ENCODE results near the gene CNTN4. TPM values are rescaled to one million over a fixed set of nuclear protein-coding genes. Genes with fewer than 3 reads are reported as not detected.
A peak's percentile ranks its signal among the peaks of the same experiment; 100 is the strongest.

The CNTN4 gene
- total RNA-seq, 4 donors from 2014 or later, result 33.6 to 112 (median 53.1) TPM

DNA sequence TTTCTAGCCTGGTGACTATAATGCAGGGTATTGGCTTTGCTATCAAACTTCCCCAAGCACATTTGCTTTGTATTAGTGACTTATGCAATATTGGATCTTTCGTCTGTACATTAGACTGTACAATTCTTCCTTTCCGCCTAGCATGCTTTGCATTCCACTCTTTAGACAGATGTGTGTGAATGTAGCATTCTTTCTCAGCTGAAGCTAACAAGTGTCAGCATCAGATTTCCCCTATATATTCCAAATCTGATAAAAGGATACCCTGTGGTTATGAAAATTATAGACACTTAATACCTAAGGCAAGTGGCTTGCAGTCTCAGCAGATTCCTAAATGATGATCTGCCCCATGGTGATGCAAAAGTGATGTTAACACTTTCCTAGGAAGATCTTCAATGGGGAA, 360.1 kb downstream of the CNTN4 start:
- Histone ChIP-seq H3K9me3 (no peaks in the 10 kb centered on the region), H3K36me3 (no peaks in the 10 kb centered on the region), H3K4me1 (no peaks in the 10 kb centered on the region), H3K4me3 (replicated peaks in 1 of 3) (no peak overlapping the region), H3K27me3 (no peaks in the 10 kb centered on the region), H3K27ac (no peak overlapping the region)
- whole genome bisulfite sequencing, 2 donors, result 90 to 96% methylated on average over 2 of the region's 2 CpGs
- TF ChIP-seq, protein P1, sequence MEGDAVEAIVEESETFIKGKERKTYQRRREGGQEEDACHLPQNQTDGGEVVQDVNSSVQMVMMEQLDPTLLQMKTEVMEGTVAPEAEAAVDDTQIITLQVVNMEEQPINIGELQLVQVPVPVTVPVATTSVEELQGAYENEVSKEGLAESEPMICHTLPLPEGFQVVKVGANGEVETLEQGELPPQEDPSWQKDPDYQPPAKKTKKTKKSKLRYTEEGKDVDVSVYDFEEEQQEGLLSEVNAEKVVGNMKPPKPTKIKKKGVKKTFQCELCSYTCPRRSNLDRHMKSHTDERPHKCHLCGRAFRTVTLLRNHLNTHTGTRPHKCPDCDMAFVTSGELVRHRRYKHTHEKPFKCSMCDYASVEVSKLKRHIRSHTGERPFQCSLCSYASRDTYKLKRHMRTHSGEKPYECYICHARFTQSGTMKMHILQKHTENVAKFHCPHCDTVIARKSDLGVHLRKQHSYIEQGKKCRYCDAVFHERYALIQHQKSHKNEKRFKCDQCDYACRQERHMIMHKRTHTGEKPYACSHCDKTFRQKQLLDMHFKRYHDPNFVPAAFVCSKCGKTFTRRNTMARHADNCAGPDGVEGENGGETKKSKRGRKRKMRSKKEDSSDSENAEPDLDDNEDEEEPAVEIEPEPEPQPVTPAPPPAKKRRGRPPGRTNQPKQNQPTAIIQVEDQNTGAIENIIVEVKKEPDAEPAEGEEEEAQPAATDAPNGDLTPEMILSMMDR (IDR thresholded peaks at IDR 0.05), result no peak
- no peak for TF ChIP-seq POLR2A (IDR thresholded peaks at IDR 0.05)
- no peak for DNase-seq
- intact Hi-C loops (cut with DNase I), result no loop called here

DNA sequence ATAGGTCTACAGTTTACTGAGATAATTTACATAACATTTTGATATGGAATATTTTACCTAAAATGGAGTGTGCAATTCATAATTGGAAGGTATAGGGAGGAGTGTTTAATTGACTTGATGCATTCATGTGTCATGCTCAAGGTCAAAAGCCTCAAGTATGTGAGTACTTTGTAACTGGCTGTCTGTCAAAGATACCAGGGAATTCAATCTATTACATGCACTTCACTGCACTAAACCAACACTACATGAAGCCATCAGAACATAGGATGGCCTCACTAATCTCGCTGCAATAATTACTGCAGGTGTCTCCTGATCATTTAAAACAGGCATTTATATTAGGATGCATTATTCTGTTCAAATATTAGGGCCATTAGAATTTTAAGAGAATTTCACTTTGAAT, 367.2 kb downstream of the CNTN4 start:
- no peaks in the 10 kb centered on the region for H3K36me3 ChIP-seq
- H3K4me3 ChIP-seq (replicated peaks in 1 of 3), result no peak overlapping the region
- TF ChIP-seq, protein P1 (IDR thresholded peaks at IDR 0.05), result no peak
- TF ChIP-seq POLR2A (IDR thresholded peaks at IDR 0.05), result no peak
- H3K4me1 ChIP-seq, result no peaks in the 10 kb centered on the region
- H3K27ac ChIP-seq, result no peak overlapping the region
- H3K27me3 ChIP-seq, result no peaks in the 10 kb centered on the region
- intact Hi-C loops (cut with DNase I), result no loop called here
- H3K9me3 ChIP-seq, result no peaks in the 10 kb centered on the region
- DNase-seq, result no peak
- 67 to 71% methylated on average over 1 of the region's 1 CpG for WGBS, 2 donors

DNA sequence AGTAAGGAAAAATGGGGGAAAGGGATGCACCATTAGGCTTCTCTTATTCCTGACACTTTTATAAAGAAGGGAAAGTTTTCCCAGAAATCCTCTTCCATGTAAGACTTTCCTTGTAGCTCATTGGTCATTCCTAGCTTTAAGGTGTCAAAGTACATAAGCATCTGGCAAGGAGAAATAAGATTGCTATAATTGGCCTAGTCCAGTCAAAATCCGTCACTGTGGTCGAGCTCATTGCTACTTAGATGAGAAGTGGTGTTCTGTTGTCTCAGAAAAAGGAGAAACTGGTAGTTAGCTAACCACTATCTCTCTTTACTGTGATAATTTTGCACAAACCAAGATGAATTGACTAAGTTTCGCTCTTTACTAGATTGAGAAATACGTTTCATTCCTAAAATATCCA, 370.1 kb downstream of the CNTN4 start:
- Histone ChIP-seq H3K36me3 (no peaks in the 10 kb centered on the region), H3K27me3 (no peaks in the 10 kb centered on the region), H3K9me3 (no peaks in the 10 kb centered on the region), H3K4me1 (peaks cover 0 to 5% of the 10 kb centered on the region in 2 donors), H3K27ac (no peak overlapping the region), H3K4me3 (replicated peaks in 1 of 3) (no peak overlapping the region)
- intact Hi-C loops (cut with DNase I), result no loop called here
- no peak for DNase-seq
- WGBS, 2 donors, result 90 to 92% methylated on average over 4 of the region's 4 CpGs
- TF ChIP-seq POLR2A (IDR thresholded peaks at IDR 0.05), result no peak
- TF ChIP-seq, protein P1 (IDR thresholded peaks at IDR 0.05), result no peak

DNA sequence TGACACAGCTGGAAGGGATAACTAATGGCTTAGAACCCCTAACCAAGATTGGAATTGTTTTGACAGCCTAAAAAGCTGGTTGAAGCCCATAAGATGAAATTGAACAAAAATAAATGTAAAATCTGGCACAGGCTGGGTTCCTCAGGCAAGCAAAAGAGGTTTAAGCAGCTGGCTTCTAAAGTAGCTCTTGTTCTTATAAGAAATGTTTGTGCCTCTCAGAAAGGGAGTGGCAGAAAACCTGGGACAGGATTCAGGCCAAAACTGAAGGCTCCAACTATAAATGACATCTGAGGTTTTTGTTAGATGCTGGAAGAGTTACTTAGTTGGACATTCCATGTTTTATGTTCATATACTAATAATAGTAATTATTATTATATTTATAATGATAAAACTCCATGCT, 378.3 kb downstream of the CNTN4 start:
- peak overlapping the region; percentile 11 to 33 (median 31) for H3K27ac ChIP-seq
- DNase-seq, result peak; percentile 42 to 44
- H3K4me3 ChIP-seq (replicated peaks in 1 of 3), result no peak overlapping the region
- H3K9me3 ChIP-seq, result no peaks in the 10 kb centered on the region
- TF ChIP-seq, protein P1 (IDR thresholded peaks at IDR 0.05), result no peak
- TF ChIP-seq POLR2A (IDR thresholded peaks at IDR 0.05), result no peak
- H3K36me3 ChIP-seq, result no peaks in the 10 kb centered on the region
- intact Hi-C loops (cut with DNase I), result no loop called here
- H3K27me3 ChIP-seq, result no peaks in the 10 kb centered on the region
- peaks cover 12 to 20% of the 10 kb centered on the region in 2 donors for H3K4me1 ChIP-seq

DNA sequence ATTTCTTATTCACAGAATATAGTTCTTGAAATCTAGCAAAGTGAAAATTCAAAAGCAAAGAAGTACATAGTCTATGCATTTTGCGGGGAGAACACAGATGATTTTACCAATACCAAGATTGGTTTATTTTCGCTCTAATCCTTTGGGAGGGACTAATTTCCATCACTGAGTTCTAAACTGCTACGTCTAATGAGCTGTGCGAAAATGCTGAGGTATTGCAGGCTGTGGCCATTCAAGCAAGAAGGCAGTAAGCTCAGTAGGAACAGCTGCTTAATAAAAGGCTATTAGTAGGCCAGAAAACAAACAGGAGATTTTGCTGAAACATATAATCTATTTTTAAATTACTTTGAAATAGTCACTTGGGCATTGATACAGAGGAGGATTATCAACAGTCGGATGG, 379.0 kb downstream of the CNTN4 start:
- peak overlapping the region in 2 of 3 donors; percentile 11 to 33 for H3K27ac ChIP-seq
- TF ChIP-seq POLR2A (IDR thresholded peaks at IDR 0.05), result no peak
- TF ChIP-seq, protein P1 (IDR thresholded peaks at IDR 0.05), result no peak
- no peaks in the 10 kb centered on the region for H3K9me3 ChIP-seq
- no peaks in the 10 kb centered on the region for H3K27me3 ChIP-seq
- peaks cover 12 to 15% of the 10 kb centered on the region in 2 donors for H3K4me1 ChIP-seq
- no peaks in the 10 kb centered on the region for H3K36me3 ChIP-seq
- intact Hi-C loops (cut with DNase I), result no loop called here
- no peak overlapping the region for H3K4me3 ChIP-seq (replicated peaks in 1 of 3)
- 69% methylated on average over 5 of the region's 5 CpGs for WGBS, 2 donors
- DNase-seq, result peak in 1 of 2 donors; percentile 26
